Skeletal muscle tissue (tissue), 4 donors: ENCODE data around the gene XRCC1. TPM values are rescaled to one million over a fixed set of nuclear protein-coding genes. Genes with fewer than 3 reads are reported as not detected.
"Not testable (repeated sequence)": the region's sequence is repeated elsewhere in the genome, so short reads cannot be mapped to it uniquely, and the experiment has no call there.

Source experiments
- H3K27ac ChIP-seq: one replicate; pipeline ENCODE4 v1.7.0; 2013; ENCODE audit warnings: mild to moderate bottlenecking, low read depth, low read length, inconsistent platforms
- H3K27me3 ChIP-seq, 3 donors: one replicate each; pipeline ENCODE4 v1.7.0; 2013; ENCODE audit warnings: low read length in 3 of 3; ENCODE audit not compliant: control insufficient read depth in 3 of 3, insufficient read depth in 3 of 3
- H3K36me3 ChIP-seq, 3 donors: one replicate each; pipeline ENCODE4 v1.7.0; 2013; ENCODE audit warnings: low read length in 3 of 3; ENCODE audit not compliant: control insufficient read depth in 3 of 3, insufficient read depth in 3 of 3
- H3K4me1 ChIP-seq, 3 donors: one replicate each; pipeline ENCODE4 v1.7.0; 2013; ENCODE audit warnings: low read length in 3 of 3, mild to moderate bottlenecking in 3 of 3; ENCODE audit not compliant: control insufficient read depth in 3 of 3, insufficient read depth in 3 of 3
- H3K4me3 ChIP-seq, 3 donors: one replicate each; pipeline ENCODE4 v1.7.0; 2013; ENCODE audit warnings: low read length in 3 of 3
- H3K9ac ChIP-seq, 3 donors: one replicate each; pipeline ENCODE4 v1.7.0; 2013; ENCODE audit warnings: low read length in 3 of 3, mild to moderate bottlenecking in 3 of 3, moderate library complexity in 2 of 3, low read depth in 1 of 3
- H3K9me3 ChIP-seq, 3 donors: one replicate each; pipeline ENCODE4 v1.7.0; 2013; ENCODE audit warnings: low read length in 3 of 3; ENCODE audit not compliant: control insufficient read depth in 3 of 3
- total RNA-seq: library from RNA; depleted of rRNA; stranded (reverse); fragments of >200 nt; gene quantifications from one replicate; pipeline ENCODE4 v1.2.3, GENCODE V29; 2014
- donor health status: Osteomylitis.

The XRCC1 gene
- total RNA-seq, 1 donor from 2014 or later: 7.3 TPM

GRCh38 chr19:43525836-43526771, 49.2 kb downstream of the XRCC1 start:
- Histone ChIP-seq H3K4me1 (peaks cover 18 to 25% (median 22%) of the 10 kb centered on the region in 3 donors), H3K36me3 (peaks cover 0 to 2% (median 0%) of the 10 kb centered on the region in 3 donors), H3K9me3 (no peaks in the 10 kb centered on the region), H3K9ac (peak overlapping the region; percentile 85 to 92 (median 89)), H3K4me3 (peak overlapping the region; percentile 90 to 93 (median 91)), H3K27ac (peak overlapping the region; percentile 75), H3K27me3 (no peaks in the 10 kb centered on the region)

- Histone ChIP-seq H3K27ac (peak overlapping the region; percentile 9), H3K4me1 (peaks cover 18 to 25% (median 22%) of the 10 kb centered on the region in 3 donors), H3K4me3 (peak overlapping the region; percentile 90 to 93 (median 91)), H3K27me3 (no peaks in the 10 kb centered on the region), H3K36me3 (peaks cover 0 to 2% (median 0%) of the 10 kb centered on the region in 3 donors), H3K9me3 (no peaks in the 10 kb centered on the region), H3K9ac (peak overlapping the region; percentile 62 to 92 (median 85))
Measured at GRCh38 chr19:43524922-43525835, 50.1 kb downstream of the XRCC1 start.

- H3K4me1 ChIP-seq: peaks cover 21 to 25% (median 22%) of the 10 kb centered on the region in 3 donors
- H3K27ac ChIP-seq, H3K27me3 ChIP-seq, H3K9ac ChIP-seq, H3K4me3 ChIP-seq, H3K36me3 ChIP-seq, H3K9me3 ChIP-seq: not testable (repeated sequence)
Measured at GRCh38 chr19:43523696-43524095, 51.6 kb downstream of the XRCC1 start.

- H3K4me1 ChIP-seq: peaks cover 21 to 24% (median 22%) of the 10 kb centered on the region in 3 donors
- no peaks in the 10 kb centered on the region for H3K9me3 ChIP-seq
- H3K27ac ChIP-seq: no peak overlapping the region
- H3K4me3 ChIP-seq: no peak overlapping the region
- H3K36me3 ChIP-seq: peaks cover 0 to 2% (median 0%) of the 10 kb centered on the region in 3 donors
- H3K27me3 ChIP-seq: no peaks in the 10 kb centered on the region
- no peak overlapping the region for H3K9ac ChIP-seq
Measured at GRCh38 chr19:43522929-43523328, 52.4 kb downstream of the XRCC1 start.

DNA sequence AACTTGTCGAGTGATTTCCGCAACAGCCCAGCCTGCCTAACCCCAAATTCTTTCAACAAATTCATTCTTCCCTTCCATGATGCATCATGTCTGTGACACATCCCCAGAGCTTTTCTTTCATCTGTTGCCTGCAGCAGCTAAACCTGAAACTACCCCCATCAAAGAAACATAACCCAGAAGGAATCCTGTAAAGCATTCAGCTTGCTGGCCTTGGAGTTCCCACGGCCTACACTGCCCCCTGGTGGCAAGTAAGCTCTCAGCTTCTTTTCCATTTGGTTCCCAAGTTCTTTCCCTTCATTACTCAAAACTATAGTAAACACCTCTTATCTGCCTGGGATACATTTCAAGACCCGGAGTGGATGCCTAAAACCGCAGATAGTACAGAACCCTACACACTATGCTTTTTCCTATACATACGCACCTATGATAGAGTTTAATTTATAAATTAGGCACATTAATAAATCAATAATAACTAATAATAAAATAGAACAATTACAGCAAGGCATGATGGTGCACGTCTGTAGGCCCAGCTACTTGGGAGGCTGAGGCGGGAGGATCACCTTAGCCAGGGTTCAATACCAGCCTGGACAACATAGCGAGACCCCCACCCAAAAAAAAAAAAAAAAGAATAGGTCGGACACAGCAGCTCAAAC, 55.8 kb downstream of the XRCC1 start:
- Histone ChIP-seq H3K36me3 (peaks cover 0 to 2% (median 0%) of the 10 kb centered on the region in 3 donors), H3K27ac (no peak overlapping the region), H3K4me3 (no peak overlapping the region), H3K9me3 (no peaks in the 10 kb centered on the region), H3K4me1 (peaks cover 0 to 3% (median 2%) of the 10 kb centered on the region in 3 donors), H3K9ac (no peak overlapping the region), H3K27me3 (no peaks in the 10 kb centered on the region)

DNA sequence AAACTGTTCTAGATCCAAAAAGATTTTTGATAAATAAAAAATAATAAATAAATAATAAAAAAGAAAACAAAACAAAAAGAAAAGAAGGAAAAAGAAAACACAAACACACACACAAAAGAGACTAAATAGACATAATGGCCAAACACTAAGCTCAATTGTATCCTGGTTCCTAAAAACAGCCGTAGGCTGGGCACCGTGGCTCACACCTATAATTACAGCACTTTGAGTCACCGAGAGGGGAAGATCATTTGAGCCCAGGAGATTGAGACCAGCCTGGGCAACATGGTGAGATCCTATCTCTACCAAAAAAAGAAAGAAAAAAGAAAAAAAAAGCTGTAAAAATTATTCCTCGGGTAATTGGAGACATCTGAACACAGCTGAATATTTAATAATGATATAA, 57.3 kb downstream of the XRCC1 start:
- Histone ChIP-seq H3K27ac (no peak overlapping the region), H3K36me3 (peaks cover 0 to 2% (median 0%) of the 10 kb centered on the region in 3 donors), H3K4me3 (no peak overlapping the region)

GRCh38 chr19:43512399-43512798, 62.9 kb downstream of the XRCC1 start:
- H3K4me3 ChIP-seq, H3K9me3 ChIP-seq, H3K27ac ChIP-seq, H3K4me1 ChIP-seq, H3K9ac ChIP-seq, H3K27me3 ChIP-seq: not testable (repeated sequence)
- peaks cover 10 to 17% (median 17%) of the 10 kb centered on the region in 3 donors for H3K36me3 ChIP-seq

More for the DNA sequence above, 57.3 kb downstream of the XRCC1 start:
- Histone ChIP-seq H3K9me3 (no peaks in the 10 kb centered on the region), H3K9ac (no peak overlapping the region), H3K27me3 (no peaks in the 10 kb centered on the region), H3K4me1 (peaks cover 0 to 3% (median 0%) of the 10 kb centered on the region in 3 donors)

DNA sequence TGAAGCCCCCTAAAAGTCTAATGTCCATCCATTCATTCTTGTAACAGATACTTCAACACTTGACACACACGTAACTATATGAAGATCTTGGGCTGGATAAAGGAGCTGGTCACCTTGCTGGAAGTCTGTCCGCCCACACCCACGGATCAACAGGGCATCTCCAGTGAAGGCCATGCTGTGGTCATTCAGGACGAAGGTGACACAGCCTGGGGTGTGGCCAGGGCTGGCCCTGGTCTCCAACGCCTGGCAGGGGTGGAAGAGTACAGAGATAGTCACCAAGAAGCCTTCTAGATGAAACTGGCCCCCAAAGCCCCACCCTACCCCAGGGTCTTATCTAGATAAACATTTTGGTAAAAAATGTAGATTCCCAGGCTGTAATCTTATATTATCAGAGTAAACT, 64.0 kb downstream of the XRCC1 start:
- Histone ChIP-seq H3K4me3 (no peak overlapping the region), H3K9me3 (no peaks in the 10 kb centered on the region), H3K27ac (no peak overlapping the region), H3K9ac (no peak overlapping the region), H3K36me3 (peaks cover 10 to 17% (median 17%) of the 10 kb centered on the region in 3 donors), H3K4me1 (no peaks in the 10 kb centered on the region), H3K27me3 (no peaks in the 10 kb centered on the region)

- H3K36me3 ChIP-seq: peaks cover 10 to 19% (median 17%) of the 10 kb centered on the region in 3 donors
- H3K27ac ChIP-seq: no peak overlapping the region
- H3K9me3 ChIP-seq: no peaks in the 10 kb centered on the region
- H3K4me3 ChIP-seq: no peak overlapping the region
- H3K9ac ChIP-seq: no peak overlapping the region
- no peaks in the 10 kb centered on the region for H3K27me3 ChIP-seq
- H3K4me1 ChIP-seq: no peaks in the 10 kb centered on the region
Measured at GRCh38 chr19:43510713-43511112, 64.6 kb downstream of the XRCC1 start.
